SK-N-SH (cell line): ENCODE measurements around the gene PLPP2.
"Not testable (repeated sequence)": the region's sequence is repeated elsewhere in the genome, so short reads cannot be mapped to it uniquely, and the experiment has no call there.

ENCODE experiments used
- EP300 ChIP-seq, 2 experiments: IDR thresholded peaks; 2 replicates each; pipeline versions ENCODE4 v1.4.0 to v1.6.1; 2012; ENCODE audit warnings: borderline replicate concordance in 1 of 2, low read depth in 1 of 2, low read length in 1 of 2
- EZH2phosphoT487 ChIP-seq: fragments of 200-600 bp; sonication (generic); IDR thresholded peaks from 2 replicates; pipeline ENCODE4 v1.6.1; 2017; ENCODE audit warnings: low read depth, mixed run types, mild to moderate bottlenecking, antibody characterized with exemption, moderate library complexity, borderline replicate concordance
- MEF2A ChIP-seq: IDR thresholded peaks from 2 replicates; pipeline ENCODE4 v1.4.0; 2012; ENCODE audit warnings: low read depth, borderline replicate concordance
- NFIC ChIP-seq: IDR thresholded peaks from 2 replicates; pipeline ENCODE4 v1.4.0; 2012; ENCODE audit warnings: borderline replicate concordance
- PBX3 ChIP-seq: IDR thresholded peaks from 2 replicates; pipeline ENCODE4; 2012
- RCOR1 ChIP-seq: fragments of 150-350 bp; IDR thresholded peaks from 2 replicates; pipeline ENCODE4 v1.6.1; 2017; ENCODE audit warnings: antibody characterized with exemption, low read length
- YY1 ChIP-seq: IDR thresholded peaks from 2 replicates; pipeline ENCODE4 v1.4.0; 2012; ENCODE audit warnings: low read depth, mild to moderate bottlenecking
- TF ChIP-seq, protein P1 (sequence below): fragments of 200-600 bp; sonication (generic); IDR thresholded peaks from 2 replicates; pipeline ENCODE4 v1.6.1; 2017; ENCODE audit warnings: antibody characterized with exemption, mild to moderate bottlenecking, moderate library complexity
- TF ChIP-seq, protein P2 (sequence below): IDR thresholded peaks from 2 replicates; pipeline ENCODE4 v1.4.0; 2012; ENCODE audit warnings: low read depth

DNA sequence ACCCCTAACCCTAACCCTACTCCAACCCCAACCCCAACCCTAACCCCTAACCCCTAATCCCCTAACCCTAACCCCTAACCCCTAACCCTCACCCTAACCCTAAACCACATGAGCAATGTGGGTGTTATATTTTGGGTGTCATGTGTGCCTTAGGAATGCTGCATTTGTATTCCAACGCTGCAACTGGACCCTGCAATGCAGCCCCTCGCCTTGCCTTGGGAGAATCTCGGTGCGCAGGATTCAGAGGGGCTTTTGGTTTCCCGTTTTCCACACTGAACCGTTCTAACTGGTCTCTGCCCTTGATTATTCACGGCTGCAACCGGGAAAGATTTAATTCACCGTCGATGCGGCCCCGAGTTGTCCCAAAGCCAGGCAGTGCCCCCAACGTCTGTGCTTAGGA, 45.3 kb downstream of the PLPP2 start:
- TF ChIP-seq, protein P1, sequence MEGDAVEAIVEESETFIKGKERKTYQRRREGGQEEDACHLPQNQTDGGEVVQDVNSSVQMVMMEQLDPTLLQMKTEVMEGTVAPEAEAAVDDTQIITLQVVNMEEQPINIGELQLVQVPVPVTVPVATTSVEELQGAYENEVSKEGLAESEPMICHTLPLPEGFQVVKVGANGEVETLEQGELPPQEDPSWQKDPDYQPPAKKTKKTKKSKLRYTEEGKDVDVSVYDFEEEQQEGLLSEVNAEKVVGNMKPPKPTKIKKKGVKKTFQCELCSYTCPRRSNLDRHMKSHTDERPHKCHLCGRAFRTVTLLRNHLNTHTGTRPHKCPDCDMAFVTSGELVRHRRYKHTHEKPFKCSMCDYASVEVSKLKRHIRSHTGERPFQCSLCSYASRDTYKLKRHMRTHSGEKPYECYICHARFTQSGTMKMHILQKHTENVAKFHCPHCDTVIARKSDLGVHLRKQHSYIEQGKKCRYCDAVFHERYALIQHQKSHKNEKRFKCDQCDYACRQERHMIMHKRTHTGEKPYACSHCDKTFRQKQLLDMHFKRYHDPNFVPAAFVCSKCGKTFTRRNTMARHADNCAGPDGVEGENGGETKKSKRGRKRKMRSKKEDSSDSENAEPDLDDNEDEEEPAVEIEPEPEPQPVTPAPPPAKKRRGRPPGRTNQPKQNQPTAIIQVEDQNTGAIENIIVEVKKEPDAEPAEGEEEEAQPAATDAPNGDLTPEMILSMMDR, result not testable (repeated sequence)
- not testable (repeated sequence) for TF ChIP-seq EZH2phosphoT487; MEF2A; PBX3; YY1; RCOR1; EP300 (IDR thresholded peaks at IDR 0.05; ENCODE audit: borderline replicate concordance in 1 of 2, low read depth in 1 of 2, low read length in 1 of 2); NFIC
- TF ChIP-seq, protein P2, sequence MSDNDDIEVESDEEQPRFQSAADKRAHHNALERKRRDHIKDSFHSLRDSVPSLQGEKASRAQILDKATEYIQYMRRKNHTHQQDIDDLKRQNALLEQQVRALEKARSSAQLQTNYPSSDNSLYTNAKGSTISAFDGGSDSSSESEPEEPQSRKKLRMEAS, result not testable (repeated sequence)
